ENCODE measurements around the gene RARRES1.

DNA sequence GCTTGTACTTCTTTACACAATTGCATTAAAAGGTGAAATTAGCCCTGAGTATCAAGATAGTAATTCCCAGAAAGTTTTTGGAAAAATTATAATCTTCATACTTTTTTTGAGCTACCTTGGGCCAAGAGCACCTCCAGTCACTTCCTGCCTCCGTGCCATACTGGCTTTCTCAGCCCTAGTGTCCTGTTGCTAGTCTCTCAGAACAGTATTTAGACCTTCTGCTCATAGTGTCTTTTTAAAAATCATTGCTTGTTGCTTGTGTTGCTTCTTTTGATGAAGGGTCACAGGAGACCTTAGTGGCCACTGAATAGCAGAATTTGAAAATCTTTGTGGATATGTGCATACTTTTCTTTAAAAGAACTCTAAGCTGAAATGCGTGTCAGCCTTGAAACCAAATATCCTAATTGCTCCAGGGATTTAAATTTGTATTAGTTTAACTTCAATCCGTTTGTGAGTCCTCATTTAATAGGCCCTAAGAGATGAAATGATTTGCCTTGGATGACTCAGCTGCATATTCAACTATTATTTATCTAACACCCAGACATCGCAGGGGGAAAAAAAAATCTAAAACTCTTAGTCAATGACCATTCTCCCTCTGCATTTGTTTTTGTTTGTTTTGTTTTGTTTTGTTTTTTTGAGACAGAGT, 30.7 kb downstream of the RARRES1 start:
- TF ChIP-seq, protein P1, sequence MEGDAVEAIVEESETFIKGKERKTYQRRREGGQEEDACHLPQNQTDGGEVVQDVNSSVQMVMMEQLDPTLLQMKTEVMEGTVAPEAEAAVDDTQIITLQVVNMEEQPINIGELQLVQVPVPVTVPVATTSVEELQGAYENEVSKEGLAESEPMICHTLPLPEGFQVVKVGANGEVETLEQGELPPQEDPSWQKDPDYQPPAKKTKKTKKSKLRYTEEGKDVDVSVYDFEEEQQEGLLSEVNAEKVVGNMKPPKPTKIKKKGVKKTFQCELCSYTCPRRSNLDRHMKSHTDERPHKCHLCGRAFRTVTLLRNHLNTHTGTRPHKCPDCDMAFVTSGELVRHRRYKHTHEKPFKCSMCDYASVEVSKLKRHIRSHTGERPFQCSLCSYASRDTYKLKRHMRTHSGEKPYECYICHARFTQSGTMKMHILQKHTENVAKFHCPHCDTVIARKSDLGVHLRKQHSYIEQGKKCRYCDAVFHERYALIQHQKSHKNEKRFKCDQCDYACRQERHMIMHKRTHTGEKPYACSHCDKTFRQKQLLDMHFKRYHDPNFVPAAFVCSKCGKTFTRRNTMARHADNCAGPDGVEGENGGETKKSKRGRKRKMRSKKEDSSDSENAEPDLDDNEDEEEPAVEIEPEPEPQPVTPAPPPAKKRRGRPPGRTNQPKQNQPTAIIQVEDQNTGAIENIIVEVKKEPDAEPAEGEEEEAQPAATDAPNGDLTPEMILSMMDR (IDR thresholded peaks at IDR 0.05; ENCODE audit: poor library complexity): no peak
- TF ChIP-seq EZH2 (IDR thresholded peaks at IDR 0.05; ENCODE audit: borderline replicate concordance): no peak

Measured in hepatocyte (in vitro differentiated cells).